OCI-LY7 (cell line): Measurements from ENCODE around the gene KCNIP3.

Source experiments
- CTCF ChIP-seq: fragments of 200-600 bp; sonication (generic); conservative IDR thresholded peaks from 2 replicates; pipeline ENCODE4 v1.5.1; 2014; ENCODE audit warnings: mild to moderate bottlenecking, antibody characterized with exemption, low read length, moderate library complexity, mixed read lengths
- EZH2phosphoT487 ChIP-seq: fragments of 200-600 bp; sonication (generic); IDR thresholded peaks from 2 replicates; pipeline ENCODE4 v1.6.1; 2018; ENCODE audit warnings: low read depth, borderline replicate concordance, mild to moderate bottlenecking, mixed run types, antibody characterized with exemption, low read length, moderate library complexity, mixed read lengths

GRCh38 chr2:95330794-95331338 is 33.7 kb downstream of the KCNIP3 start:
- TF ChIP-seq CTCF = no peak
- TF ChIP-seq EZH2phosphoT487 = no peak
